Activated B cell treated with CpG ODN at 0.5 μM for 24 hours (primary cell): ENCODE measurements around the gene CLCN7. TPM values are rescaled to one million over a fixed set of nuclear protein-coding genes. Genes with fewer than 3 reads are reported as not detected.

Source experiments
- ATAC-seq: fragments of 200-7000 bp; cut with Tn5 transposase; one replicate; pipeline ENCODE4 v1.10.0; 2021; ENCODE audit warnings: low read depth, mild to moderate bottlenecking, moderate library complexity
- CTCF ChIA-PET: fragments of 350-600 bp; sonication (Branson Sonifier 250); formaldehyde crosslinking; loops from one replicate; lab custom pipeline; 2021; ENCODE audit warnings: antibody characterized with exemption; lab: Charles Lee
- POLR2A ChIA-PET: fragments of 350-600 bp; sonication (Branson Sonifier 250); formaldehyde crosslinking; loops from one replicate; lab custom pipeline; 2021; ENCODE audit warnings: antibody characterized with exemption; lab: Charles Lee
- DNase-seq: peaks from one replicate; pipeline ENCODE4 v3.0.0; 2022
- H3K27ac Mint-ChIP-seq: one replicate; pipeline ENCODE4 v1.8.0; 2020; ENCODE audit warnings: mixed read lengths
- H3K27me3 Mint-ChIP-seq: one replicate; pipeline ENCODE4 v1.8.0; 2021; ENCODE audit warnings: mixed read lengths
- H3K36me3 Mint-ChIP-seq: one replicate; pipeline ENCODE4 v1.8.0; 2021; ENCODE audit warnings: low read depth, mixed read lengths
- H3K4me1 Mint-ChIP-seq: one replicate; pipeline ENCODE4 v1.8.0; 2021; ENCODE audit warnings: mixed read lengths
- H3K4me3 Mint-ChIP-seq: one replicate; pipeline ENCODE4 v1.8.0; 2020; ENCODE audit warnings: mild to moderate bottlenecking, mixed read lengths
- H3K9me3 Mint-ChIP-seq: one replicate; pipeline ENCODE4 v1.8.0; 2020; ENCODE audit warnings: mixed read lengths
- intact Hi-C: fragments of 100-400 bp; cut with micrococcal nuclease; formaldehyde crosslinking; loops from one replicate; pipeline ENCODE4 v1.15.1; 2024
- total RNA-seq: library from RNA; stranded (reverse); gene quantifications from 2 replicates; pipeline ENCODE4 v1.2.3, GENCODE V29; 2022
- TF ChIP-seq, protein P1 (sequence below): fragments of 200-600 bp; IDR thresholded peaks from one replicate; pipeline ENCODE4 v1.8.0; 2022; ENCODE audit warnings: antibody characterized with exemption, mild to moderate bottlenecking

CLCN7 gene
- total RNA-seq, 1 donor from 2014 or later: 144 TPM

DNA sequence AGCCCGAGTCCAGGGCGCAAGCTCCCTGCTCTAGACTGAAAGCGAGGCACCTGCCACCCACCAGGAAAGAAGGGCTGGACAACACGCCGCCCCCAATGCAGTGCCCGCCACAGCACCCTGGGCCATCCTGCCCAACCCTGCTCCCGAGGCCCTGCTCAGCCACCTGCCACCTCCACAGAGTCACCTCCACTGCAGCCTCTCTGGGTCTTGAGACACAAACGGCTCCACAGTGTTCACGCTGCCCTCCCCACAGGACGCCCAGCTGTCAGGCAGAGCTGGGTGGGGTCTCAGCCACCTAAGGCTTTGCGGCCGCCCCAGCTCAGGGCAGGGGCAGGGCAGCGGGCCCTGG lies 9.3 kb downstream of the CLCN7 start:
- intact Hi-C loops: no loop called here
- POLR2A ChIA-PET: interaction anchor here (1.1 kb wide), 1 partner anchor 9 kb away, joined by 3 read pairs; the partner anchor contains the start of gene CLCN7

GRCh38 chr16:1464894-1465566 lies 9.8 kb downstream of the CLCN7 start:
- H3K4me1 Mint-ChIP-seq: peaks cover 20% of the 10 kb centered on the region
- H3K27me3 Mint-ChIP-seq: no peaks in the 10 kb centered on the region
- intact Hi-C loops: no loop called here
- H3K4me3 Mint-ChIP-seq: no peak overlapping the region
- ATAC-seq (no peak), DNase-seq (no peak)
- TF ChIP-seq, protein P1, sequence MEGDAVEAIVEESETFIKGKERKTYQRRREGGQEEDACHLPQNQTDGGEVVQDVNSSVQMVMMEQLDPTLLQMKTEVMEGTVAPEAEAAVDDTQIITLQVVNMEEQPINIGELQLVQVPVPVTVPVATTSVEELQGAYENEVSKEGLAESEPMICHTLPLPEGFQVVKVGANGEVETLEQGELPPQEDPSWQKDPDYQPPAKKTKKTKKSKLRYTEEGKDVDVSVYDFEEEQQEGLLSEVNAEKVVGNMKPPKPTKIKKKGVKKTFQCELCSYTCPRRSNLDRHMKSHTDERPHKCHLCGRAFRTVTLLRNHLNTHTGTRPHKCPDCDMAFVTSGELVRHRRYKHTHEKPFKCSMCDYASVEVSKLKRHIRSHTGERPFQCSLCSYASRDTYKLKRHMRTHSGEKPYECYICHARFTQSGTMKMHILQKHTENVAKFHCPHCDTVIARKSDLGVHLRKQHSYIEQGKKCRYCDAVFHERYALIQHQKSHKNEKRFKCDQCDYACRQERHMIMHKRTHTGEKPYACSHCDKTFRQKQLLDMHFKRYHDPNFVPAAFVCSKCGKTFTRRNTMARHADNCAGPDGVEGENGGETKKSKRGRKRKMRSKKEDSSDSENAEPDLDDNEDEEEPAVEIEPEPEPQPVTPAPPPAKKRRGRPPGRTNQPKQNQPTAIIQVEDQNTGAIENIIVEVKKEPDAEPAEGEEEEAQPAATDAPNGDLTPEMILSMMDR: no peak
- CTCF ChIA-PET: no interaction called here
- POLR2A ChIA-PET: interaction anchor here (0.8 to 1.1 kb wide), 2 partner anchors 9 to 27 kb away, joined by 3 read pairs; partner anchors contain the start of gene CLCN7
- H3K9me3 Mint-ChIP-seq: no peaks in the 10 kb centered on the region
- no peak overlapping the region for H3K27ac Mint-ChIP-seq
- peaks cover 49% of the 10 kb centered on the region for H3K36me3 Mint-ChIP-seq

More for the DNA sequence above, 9.3 kb downstream of the CLCN7 start:
- Mint-ChIP-seq H3K9me3 (no peaks in the 10 kb centered on the region), H3K4me1 (peaks cover 22% of the 10 kb centered on the region), H3K4me3 (no peak overlapping the region), H3K27me3 (no peaks in the 10 kb centered on the region), H3K27ac (no peak overlapping the region), H3K36me3 (peaks cover 45% of the 10 kb centered on the region)
- TF ChIP-seq, protein P1: no peak
- no peak for DNase-seq
- ATAC-seq: no peak
- CTCF ChIA-PET: no interaction called here

GRCh38 chr16:1464196-1464893 lies 10.5 kb downstream of the CLCN7 start:
- Mint-ChIP-seq H3K27me3 (no peaks in the 10 kb centered on the region), H3K27ac (peak overlapping the region; percentile 24), H3K9me3 (no peaks in the 10 kb centered on the region), H3K36me3 (peaks cover 50% of the 10 kb centered on the region), H3K4me1 (peaks cover 17% of the 10 kb centered on the region), H3K4me3 (no peak overlapping the region)
- intact Hi-C loops: no loop called here
- CTCF ChIA-PET: no interaction called here
- no peak for DNase-seq
- ATAC-seq: no peak
- TF ChIP-seq, protein P1: no peak
- POLR2A ChIA-PET: interaction anchor here (0.8 to 1.1 kb wide), 3 partner anchors 10 to 28 kb away, joined by 3 to 4 read pairs (median 3); partner anchors contain the start of gene CLCN7

DNA sequence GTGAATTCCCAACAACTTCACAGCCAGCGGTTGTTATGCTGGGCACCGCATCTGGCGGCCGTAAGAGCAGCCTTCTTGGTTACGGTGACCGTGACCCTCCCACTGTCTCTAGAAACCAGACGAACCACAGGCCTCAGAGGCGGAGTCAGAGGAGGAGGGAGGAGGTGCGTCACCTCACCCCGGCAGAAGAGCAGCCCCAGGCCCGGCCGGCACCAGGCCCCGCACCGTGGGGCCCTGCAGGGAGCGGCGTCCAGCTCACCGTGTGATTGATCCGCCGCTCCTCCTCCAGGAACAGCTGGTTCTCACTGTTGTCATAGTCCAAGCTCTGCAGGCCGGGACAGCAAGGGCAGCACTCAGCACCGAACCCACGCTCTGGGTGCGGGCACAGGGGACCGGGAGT lies 13.7 kb downstream of the CLCN7 start:
- H3K9me3 Mint-ChIP-seq: no peaks in the 10 kb centered on the region
- CTCF ChIA-PET: no interaction called here
- H3K4me1 Mint-ChIP-seq: peaks cover 26% of the 10 kb centered on the region
- DNase-seq (no peak), ATAC-seq (no peak)
- TF ChIP-seq, protein P1: no peak
- intact Hi-C loops: no loop called here
- H3K4me3 Mint-ChIP-seq: no peak overlapping the region
- H3K36me3 Mint-ChIP-seq: peaks cover 48% of the 10 kb centered on the region
- H3K27ac Mint-ChIP-seq: peak overlapping the region; percentile 90
- H3K27me3 Mint-ChIP-seq: no peaks in the 10 kb centered on the region
- POLR2A ChIA-PET: no interaction called here

- intact Hi-C loops: no loop called here
- DNase-seq: no peak
- Mint-ChIP-seq H3K4me3 (no peak overlapping the region), H3K27me3 (no peaks in the 10 kb centered on the region), H3K4me1 (peaks cover 26% of the 10 kb centered on the region), H3K27ac (peak overlapping the region; percentile 90), H3K36me3 (peaks cover 49% of the 10 kb centered on the region), H3K9me3 (no peaks in the 10 kb centered on the region)
- POLR2A ChIA-PET: interaction anchor here (1.7 to 3.5 kb wide), 2 partner anchors 15 to 32 kb away, joined by 4 to 30 read pairs; partner anchors contain the start of gene CCDC154
- CTCF ChIA-PET: no interaction called here
- TF ChIP-seq, protein P1: no peak
- ATAC-seq: no peak
Observed at GRCh38 chr16:1460602-1461138, 14.2 kb downstream of the CLCN7 start.
